ENCODE data around the gene CPNE2.
"Not testable (repeated sequence)": the region's sequence is repeated elsewhere in the genome, so short reads cannot be mapped to it uniquely, and the experiment has no call there.

CPNE2 gene

DNA sequence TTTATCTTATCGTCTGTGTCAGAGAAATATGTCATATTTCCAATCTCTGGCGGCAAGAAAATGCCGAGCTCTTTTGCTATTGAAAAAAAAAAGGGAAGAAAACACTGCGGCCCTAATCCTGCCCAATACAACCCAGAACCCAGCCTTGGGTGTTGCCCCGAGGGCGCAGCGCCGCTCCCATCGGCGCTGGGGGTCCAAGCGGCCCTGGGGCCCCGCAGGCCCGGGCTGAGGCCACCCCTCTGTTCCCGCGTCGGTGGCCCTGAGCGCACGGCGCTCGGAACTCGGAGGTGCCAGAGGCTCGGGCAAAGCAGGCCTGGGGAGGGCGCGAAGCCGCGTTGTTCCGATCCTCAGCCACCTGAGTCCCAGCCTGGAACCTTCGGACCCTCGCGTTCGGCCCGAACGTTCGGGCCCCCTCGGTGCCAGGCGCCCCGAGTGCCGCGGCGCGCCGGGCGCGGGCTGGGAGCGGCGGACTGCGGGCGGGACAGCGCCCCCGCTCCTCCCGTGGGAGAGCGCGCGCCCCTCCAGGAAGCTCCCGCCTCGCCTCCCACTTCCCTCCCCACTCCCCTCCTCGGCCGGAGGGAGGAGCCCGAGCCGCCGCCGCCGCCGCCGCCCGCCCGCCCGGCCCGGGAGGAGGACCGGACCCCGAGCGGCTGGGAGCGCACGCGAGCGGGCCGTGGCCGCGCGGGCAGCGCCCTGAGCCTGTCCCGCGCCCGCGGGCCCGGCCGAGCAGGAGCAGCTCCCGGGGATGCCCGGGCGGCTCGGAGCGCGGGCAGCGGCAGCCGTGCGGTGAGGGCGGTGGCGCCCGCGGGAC, at the start of gene CPNE2:
Gene CPNE2, plus strand, starts transcription at position 609 of the 811 bp plus-strand sequence. CDS start 18,160 bp downstream, outside the sequence.
- DNase-seq, result peak; percentile 12

DNA sequence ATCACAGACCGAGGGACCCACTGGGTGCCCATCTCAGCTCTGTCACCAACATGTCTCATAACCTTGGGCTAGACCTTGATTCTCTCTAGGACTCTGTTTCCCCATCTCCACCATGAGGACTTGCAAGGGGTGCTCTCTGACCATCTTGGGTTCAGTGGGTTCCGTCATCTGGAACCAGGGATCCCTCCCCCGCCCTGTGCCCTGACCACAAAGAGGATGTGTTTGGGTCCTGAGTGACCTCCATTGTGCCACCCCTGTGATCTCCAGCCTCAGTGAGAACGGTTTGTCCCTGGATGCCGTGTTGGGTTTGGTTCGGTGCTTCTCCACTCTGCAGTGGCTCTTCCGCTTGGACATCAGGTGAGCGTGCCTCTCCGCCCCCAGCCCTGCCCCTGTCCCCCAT, 49.1 kb upstream of the CPNE2 start:
- DNase-seq, result no peak

DNA sequence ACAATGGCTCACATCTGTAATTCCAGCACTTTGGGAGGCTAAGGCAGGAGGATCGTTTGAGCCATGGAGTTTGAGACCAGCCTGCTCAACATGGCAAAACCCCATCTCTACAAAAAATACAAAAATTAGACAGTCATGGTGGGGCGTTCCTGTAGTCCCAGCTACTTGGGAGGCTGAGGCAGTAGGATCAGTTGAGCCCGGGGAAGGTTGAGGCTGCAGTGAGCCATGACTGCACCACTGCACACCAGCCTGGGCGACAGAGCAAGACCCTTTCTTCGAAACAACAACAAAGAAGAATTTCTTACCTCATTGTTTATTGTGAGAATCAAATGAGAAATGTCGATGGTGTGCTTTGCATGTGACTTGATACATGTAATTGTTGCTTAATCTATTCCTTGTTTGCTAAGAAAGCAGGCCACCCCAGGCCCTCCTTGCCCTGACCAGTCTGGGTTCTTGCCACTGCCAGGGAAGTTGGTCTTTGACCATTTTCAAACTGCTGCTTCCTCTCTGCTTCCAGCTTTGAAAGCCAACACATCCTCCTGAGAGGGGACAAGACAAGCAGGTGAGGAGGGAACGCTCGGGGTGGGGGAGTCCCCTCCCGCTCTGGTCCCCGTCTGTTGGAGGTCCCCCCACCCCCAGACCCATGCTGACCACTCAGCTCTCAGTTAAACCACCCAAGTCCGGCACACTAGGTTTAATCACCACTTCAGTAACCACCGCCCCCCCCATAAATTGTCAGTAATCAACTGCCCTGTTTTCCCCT, 47.3 kb upstream of the CPNE2 start:
- DNase-seq, result no peak

DNA sequence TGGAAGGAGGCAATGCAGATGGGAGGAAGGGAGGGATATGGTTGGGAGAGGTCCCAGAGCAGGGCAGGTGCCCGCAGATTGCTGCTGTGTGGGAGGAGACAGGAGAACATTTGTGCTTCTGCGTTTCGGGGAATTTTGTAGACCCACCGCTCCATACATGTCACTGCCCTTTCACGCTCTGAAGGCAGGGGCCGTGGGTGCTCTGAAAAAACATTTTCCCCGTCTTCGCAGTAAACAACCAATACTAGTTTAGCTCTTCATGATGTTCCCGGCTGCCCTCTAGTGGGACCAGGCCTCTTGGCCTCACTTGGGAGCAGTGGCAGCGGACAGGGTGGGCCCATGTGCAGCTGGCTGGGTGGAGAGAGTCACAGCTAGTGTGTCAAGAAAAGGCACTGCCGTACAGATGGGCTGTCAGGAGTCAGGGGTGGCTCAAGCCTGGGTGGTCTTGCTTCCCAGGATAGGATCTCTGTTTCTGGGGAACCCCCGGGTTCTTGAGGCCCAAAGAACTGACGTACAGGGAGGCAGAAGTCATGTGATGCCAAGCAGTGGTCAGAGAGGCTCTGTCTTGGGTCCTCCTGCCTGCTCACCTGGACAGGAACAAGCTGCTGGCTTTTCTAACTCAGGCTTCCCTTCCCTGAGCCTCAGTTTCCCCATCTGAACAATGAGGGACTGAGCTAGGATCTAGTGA, 46.5 kb upstream of the CPNE2 start:
- DNase-seq, result peak; percentile 31

DNA sequence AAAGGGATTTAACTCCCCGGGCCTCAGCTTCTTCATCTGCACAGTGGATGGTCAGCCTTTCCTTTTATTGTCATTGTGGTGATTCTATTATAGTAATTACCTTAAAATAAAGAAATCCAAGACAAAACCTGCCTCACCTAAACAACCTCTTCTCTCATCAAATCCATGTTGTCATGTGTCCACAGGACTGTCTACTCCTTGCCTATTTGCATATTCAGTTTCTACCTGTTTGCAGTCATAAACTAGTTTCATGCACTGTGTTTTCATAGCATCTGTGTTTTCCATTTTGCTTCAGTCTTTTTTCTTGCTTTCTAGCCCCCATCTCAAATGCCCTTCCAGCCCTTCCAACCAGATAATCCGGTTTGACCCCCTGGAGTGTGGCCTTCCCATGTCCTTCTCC, 44.3 kb upstream of the CPNE2 start:
- no peak for DNase-seq

DNA sequence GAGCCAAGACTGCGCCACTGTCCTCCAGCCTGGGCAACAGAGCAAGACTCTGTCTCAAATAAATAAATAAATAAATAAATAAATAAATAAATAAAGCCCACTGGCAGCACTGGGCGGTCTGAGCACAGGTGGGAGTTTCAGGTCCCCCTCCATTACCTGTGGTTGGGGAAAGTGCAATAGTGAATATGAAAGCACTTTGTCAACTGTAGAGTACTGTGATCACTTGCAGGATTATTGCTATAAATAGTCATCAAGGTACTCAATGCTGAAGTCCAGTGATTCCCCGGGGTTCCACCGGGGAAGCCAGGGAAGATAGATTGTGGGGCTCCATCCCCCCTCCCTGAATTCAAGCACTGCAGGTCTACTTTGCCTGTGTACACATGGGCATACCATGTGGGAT, 42.7 kb upstream of the CPNE2 start:
- DNase-seq, result no peak

DNA sequence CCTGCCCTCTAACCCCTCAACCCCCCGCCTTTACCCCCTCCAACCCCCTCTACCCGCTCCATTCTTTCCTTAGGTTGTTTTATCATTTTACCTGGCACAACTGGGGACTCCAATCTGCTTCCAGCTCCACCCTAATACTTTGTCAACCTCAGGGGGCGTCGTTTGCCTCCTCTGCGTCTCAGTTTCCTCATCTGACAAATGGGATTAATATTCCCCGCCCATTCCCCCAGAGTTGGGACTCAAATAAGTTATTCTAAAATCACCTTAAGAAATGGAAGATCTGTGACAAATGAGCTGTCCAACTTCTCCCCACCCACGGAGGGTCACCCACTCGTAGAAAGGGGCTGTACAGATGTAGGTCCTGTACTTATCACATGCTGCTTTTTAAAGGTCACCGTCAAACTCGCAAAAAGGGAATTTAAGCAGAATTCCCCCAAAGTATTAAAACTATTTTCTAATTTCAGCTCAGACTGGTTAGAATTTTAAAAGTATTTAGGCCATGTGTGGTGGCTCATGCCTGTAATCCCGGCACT, 40.6 kb upstream of the CPNE2 start:
- no peak for DNase-seq

DNA sequence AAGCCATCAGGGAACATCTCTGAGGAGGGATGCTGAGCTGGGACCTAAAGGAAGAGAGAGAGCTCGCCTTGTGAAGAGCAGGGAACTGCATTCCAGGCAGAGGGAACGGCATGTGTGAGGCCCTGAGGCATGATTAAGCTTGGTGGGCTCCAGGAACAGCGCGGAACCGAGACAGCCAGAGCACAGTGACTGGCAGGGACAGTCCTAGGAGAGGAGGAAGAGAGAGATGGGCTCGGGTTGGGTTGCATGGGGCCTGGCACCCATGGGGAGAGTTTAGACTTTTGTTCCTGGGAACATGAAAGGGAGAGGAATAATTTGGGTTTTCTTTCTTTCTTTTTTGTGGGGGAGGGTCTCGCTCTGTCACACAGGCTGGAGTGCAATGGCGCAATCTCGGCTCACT, 39.2 kb upstream of the CPNE2 start:
- no peak for DNase-seq

DNA sequence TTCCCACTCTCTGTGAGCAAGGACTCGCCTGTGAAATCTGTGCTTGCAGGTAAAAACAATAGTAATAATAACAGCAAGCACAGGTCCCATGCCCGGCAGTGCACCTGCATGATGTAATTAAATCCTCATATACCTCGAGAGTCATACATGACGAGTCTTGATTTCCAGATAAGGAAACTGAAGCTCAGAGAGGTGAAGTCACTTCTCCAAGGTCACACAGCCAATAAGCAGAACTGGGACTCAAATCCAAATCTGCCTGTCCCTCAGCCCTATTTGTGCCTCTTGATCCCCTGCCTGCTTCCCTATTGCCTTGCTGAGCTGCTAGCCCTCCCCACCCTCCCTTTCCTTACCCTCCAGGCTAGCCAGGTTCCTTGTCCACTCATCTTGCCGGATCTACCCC, 38.0 kb upstream of the CPNE2 start:
- no peak for DNase-seq

DNA sequence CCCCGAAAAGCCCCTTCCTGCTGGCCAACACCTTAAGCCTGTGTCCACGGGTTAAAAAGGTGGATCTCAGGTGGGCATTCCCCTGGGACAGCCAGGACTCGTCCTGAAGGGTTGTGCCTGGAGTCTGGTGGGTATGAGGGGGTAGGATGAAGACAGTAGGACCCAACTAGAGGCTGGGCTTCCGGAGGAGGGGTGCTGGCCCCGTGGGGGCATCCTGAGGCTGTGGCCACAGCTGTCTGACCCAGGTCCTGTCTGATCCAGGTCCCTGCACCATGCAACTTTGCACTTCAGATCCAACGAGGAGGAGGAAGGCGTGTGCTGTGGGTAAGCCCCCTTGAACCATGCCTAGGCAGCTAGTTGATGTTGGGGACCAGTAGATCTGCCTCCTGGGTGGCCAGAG, 37.6 kb upstream of the CPNE2 start:
- DNase-seq, result no peak

DNA sequence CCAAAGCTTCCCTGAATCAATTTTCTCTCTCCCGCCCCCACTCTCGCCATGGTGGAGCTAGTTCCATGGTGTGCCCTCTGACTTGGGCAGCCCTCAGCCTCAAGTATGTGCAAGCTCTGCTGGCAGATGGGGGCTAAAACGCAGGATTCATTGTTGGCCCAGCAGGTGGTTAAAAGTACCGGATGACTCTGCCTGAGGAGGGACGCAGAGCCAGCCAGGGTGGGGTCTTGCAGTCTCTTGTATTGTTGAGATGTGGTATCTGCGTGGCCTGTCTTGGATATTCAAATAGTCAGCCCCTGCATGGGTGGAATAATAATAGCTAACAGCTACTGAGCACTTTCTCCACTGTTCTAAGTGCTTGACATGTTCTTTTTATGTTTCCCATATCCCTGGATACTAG, 36.7 kb upstream of the CPNE2 start:
- no peak for DNase-seq

DNA sequence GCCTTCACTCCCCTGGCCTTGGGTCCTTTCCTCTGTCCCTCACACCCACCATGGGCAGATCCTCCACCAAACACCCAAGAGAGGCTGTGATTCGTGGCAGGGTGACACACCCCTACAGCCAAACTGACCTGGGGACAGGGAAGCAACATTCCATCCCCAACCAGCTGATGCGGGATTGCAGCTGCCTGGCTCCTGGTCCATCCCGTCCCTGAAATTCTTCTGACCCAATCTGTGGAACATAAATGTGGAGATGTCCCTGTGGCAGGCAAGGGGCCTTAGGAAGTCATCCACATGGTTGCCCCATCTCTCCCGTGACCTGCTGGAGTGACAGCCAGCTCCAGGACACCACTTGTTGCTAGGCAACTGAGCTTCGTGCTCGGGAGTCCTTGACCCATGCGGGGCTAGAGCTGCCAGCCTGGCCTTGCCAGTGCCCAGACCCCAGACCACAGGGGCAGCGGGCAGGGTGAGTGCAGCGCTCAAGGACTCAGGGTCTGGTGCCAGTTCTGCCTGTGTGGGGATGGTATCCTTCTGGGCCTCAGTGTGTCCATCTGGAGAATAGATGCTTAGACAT, 34.0 kb upstream of the CPNE2 start:
- no peak for DNase-seq

DNA sequence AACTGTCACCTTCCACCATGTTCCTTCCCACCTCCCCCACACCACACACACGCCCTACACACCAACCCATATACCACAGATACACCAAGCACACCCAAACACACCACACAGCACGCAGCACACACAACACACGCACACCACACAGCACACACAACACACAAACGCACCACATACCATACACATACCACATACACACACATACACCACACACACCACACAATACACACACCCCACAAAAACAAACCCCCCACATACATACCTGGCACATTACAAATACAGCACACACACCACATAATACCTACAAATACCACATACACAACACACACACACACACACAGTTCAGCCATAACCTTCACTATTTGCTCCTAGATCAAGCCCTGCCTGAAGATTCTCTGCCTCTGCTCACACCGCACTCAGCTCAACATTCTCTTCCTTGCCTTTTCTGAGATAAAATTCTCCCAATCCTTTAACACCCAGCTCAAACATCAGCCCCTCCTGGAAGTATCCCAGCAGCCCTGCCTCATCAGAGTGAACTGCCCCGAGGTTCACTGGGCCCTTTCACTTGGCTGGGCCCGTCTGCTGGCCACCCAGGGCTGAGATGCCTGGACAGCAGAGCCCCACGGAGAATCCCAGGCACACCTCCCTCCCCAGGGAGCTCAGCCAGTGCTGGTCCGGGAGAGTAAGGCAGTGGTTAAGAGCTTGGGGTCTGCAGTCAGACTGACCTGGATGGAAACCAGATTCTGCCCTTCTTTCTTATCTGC, 31.9 kb upstream of the CPNE2 start:
- no peak for DNase-seq

DNA sequence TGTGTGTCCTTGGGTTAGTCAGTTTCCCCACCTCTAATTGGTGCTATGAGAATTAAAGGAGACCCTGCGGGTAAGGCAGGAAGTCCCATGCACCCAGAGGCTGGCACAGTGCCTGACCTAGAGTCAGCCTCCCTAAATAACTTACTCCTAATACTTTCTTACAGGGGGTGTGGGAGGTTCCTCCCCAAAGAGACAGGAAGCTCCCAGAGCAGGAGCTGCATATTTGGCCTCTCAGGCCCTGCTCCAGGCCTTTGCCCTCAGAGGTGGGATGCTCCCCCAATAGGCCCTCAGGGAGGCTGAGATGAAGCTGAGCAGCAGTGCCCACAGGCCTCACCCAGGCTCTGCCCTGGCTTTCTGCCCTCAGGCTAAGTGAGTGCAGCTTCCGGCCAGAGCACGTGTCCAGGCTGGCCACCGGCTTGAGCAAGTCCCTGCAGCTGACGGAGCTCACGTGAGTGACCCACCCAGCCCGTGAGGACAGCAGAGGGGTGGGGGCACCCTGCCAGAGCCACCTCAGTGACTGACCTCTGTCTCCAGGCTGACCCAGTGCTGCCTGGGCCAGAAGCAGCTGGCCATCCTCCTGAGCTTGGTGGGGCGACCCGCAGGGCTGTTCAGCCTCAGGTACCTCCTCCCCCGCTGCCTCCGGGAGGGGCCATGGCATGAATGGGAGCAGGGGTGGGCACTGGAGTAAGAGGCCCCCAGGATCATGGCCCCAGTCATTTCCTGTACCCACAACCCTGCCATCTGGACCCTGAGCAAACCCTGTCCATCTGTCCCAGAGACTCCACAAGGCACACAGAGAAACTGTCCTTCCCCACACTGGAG, 31.1 kb upstream of the CPNE2 start:
- DNase-seq, result peak; percentile 15

DNA sequence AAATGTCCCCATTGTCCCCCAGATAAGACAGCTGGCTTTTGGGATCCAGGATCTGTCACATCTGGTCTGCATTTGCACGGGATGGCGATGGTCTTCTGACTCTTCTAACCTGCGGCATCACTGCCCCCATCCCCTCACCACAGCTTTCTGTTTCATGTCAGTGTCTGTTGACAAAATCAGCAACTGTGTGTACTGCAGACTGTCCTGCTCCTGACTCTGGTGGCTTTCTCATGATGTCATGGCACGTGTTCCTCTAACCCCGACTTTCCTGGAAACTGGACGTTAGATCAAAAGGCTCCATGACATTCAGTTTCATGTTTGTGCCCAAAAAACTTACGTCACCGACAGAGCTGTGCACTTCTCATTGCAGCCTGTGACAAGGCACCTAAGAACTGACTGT, 30.1 kb upstream of the CPNE2 start:
- no peak for DNase-seq

DNA sequence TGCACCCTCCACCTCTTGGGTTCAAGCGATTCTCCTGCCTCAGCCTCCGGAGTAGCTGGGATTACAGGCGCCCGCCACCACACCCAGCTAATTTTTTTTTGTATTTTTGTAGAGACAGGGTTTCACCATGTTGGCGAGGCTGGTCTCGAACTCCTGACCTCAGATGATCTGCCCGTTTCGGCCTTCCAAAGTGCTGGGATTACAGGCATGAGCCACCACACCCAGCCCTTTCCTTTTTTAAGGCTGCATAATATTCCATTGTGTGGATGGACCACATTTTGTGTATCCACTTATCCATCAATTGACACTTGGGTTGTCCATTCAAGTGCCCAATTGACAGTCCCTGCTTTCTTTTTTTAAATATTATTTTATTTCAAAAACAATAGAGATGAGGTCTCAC, 29.2 kb upstream of the CPNE2 start:
- not testable (repeated sequence) for DNase-seq

DNA sequence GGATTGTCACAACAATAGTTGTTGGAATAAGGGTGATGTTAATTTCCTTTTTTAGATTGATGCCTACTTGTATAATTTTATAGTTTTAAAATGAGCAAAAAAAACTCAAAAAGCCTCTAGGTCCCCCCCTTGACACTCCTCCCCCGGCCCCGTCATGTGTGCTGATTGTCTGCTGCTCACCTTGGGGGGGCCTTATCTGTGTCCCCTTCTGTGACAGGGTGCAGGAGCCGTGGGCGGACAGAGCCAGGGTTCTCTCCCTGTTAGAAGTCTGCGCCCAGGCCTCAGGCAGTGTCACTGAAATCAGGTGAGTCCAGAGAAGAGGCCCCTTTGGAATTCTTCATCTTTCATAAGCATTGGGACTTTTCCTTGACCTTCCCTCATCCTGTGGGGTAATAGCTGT, 27.4 kb upstream of the CPNE2 start:
- DNase-seq, result no peak

DNA sequence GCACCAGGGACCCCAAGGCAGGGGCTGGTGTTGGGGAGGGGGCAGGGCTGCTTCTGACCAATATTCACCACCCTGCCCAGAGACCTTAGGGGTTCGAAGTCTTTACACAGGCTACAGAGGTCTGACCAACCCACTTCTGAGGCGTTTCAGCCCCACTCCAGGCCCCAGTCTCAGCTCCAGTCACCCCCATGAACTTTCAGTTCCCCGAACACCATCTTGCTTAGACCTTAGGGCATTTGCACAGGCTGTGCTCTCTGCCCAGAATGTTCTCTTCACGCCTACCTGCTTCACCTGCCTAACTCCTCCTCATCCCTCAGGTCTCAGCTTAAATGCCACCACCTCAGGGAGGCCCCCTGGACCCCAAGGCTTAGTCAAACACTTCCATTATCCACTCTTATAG, 25.8 kb upstream of the CPNE2 start:
- no peak for DNase-seq

DNA sequence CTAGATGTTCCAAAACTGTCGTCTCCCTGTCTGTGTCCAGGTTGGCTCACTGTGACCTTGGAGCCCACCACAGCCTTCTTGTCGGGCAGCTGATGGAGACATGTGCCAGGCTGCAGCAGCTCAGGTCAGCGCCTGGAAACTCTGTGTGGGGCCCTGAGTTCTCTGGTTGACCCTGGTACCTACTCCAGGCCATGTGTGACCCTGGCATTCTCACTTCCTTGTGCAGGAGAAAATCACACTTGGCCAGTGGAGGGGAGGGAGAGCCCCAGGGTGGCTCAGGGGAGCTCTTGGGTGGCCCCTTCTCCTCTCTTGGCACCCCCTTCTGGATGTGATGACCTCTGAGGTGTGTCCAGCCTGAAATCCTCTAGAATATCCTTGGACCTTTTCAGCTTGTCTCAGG, 25.0 kb upstream of the CPNE2 start:
- DNase-seq, result no peak

DNA sequence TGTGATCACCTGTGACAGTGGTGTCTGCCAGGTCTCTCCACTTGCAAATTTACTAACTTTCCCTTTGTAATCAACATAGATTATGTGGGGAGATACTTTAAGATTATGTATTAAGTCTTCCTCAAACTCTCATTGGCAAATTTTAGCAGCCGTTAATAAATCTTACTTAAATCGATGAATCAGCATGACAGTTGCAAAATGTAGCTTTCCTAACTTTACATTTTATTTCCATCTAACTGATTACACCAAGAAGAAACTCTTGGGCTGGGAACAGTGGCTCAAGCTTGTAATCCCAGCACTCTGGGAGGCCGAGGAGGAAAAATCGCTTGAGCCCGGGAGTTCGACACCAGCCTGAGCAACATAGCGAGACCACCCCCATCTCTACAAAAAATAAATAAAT, 23.3 kb upstream of the CPNE2 start:
- no peak for DNase-seq

DNA sequence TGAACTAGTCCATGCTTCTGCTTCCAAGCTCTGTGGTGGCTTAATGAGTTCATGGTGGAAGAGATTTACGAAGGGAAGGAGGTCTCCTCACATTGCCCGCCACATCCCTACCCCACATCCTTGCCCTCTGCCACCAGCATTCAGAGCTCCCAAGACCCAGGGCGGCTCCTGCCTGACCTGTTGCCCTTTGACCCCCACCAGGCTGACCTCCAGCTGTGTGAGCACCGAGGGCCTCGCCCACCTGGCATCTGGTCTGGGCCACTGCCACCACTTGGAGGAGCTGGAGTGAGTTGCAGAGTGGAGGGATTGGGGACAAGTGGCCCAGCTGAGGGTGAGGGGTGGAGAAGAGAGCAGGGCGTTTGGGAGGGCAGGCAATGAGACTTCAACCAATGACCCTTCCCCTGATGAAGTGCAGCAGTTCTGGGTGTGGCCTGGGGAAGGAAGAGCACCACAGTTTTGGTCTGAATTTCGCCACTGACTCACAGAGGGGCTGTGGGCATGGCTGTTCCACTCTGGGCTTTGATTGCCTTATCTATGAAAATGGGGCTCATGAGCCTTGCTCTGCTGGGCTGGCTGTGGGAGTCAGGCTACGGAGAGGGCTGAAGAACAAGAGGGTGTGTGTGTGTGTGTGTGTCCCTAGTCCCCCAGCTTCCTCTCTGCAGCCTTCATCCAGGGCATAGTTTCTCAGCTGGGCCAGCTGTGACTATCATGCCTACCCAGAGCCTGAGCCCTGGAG, 22.6 kb upstream of the CPNE2 start:
- DNase-seq, result no peak
